MM.1S (cell line): Measurements from ENCODE around the gene TXLNG.

Experiments used
- DNase-seq: peaks from one replicate; pipeline ENCODE4 v3.0.0-alpha.2; 2015
- H2AFZ ChIP-seq: fragments of 300-600 bp; sonication (generic); 2 replicates; pipeline ENCODE4 v1.6.0; 2016; ENCODE audit warnings: antibody characterized with exemption, low read length
- H3F3A ChIP-seq: fragments of 300-600 bp; sonication (generic); 2 replicates; pipeline ENCODE4 v1.6.1; 2016; ENCODE audit warnings: mild to moderate bottlenecking, antibody characterized with exemption, low read length, moderate library complexity, mixed read lengths; ENCODE audit not compliant: insufficient read depth
- H3K27ac ChIP-seq: fragments of 300-600 bp; sonication (generic); 2 replicates; pipeline ENCODE4 v1.5.1; 2016; ENCODE audit warnings: mild to moderate bottlenecking, low read length
- H3K27me3 ChIP-seq: fragments of 300-600 bp; sonication (generic); replicated peaks from 2 replicates; pipeline ENCODE4 v1.6.0; 2016; ENCODE audit warnings: low read length; ENCODE audit not compliant: insufficient read depth
- H3K36me3 ChIP-seq: fragments of 300-600 bp; sonication (generic); replicated peaks from 2 replicates; pipeline ENCODE4 v1.6.1; 2016; ENCODE audit warnings: mild to moderate bottlenecking, low read length, mixed read lengths; ENCODE audit not compliant: insufficient read depth
- H3K4me1 ChIP-seq: fragments of 300-600 bp; sonication (generic); 2 replicates; pipeline ENCODE4 v1.6.1; 2016; ENCODE audit warnings: low read length, mixed read lengths
- H3K4me2 ChIP-seq: fragments of 300-600 bp; sonication (generic); 2 replicates; pipeline ENCODE4 v1.6.0; 2016; ENCODE audit warnings: low read depth, low read length
- H3K4me3 ChIP-seq: fragments of 300-600 bp; sonication (generic); 2 replicates; pipeline ENCODE4 v1.5.1; 2016; ENCODE audit warnings: low read length, mixed read lengths
- H3K79me2 ChIP-seq: fragments of 300-600 bp; sonication (generic); 2 replicates; pipeline ENCODE4 v1.6.1; 2016; ENCODE audit warnings: mixed run types, low read length, mixed read lengths
- H3K9ac ChIP-seq: fragments of 300-600 bp; sonication (generic); 2 replicates; pipeline ENCODE4 v1.6.1; 2016; ENCODE audit warnings: low read length, mixed read lengths
- H3K9me2 ChIP-seq: fragments of 300-600 bp; sonication (generic); replicated peaks from 2 replicates; pipeline ENCODE4 v1.6.1; 2016; ENCODE audit warnings: mild to moderate bottlenecking, low read length, mixed read lengths; ENCODE audit not compliant: insufficient read depth
- H3K9me3 ChIP-seq: fragments of 300-600 bp; sonication (generic); replicated peaks from 2 replicates; pipeline ENCODE4 v1.6.1; 2016; ENCODE audit warnings: mild to moderate bottlenecking, low read length, mixed read lengths; ENCODE audit not compliant: insufficient read depth
- H4K20me1 ChIP-seq: fragments of 300-600 bp; sonication (generic); 2 replicates; pipeline ENCODE4 v1.6.1; 2016; ENCODE audit warnings: mild to moderate bottlenecking, low read length, moderate library complexity, mixed read lengths; ENCODE audit not compliant: insufficient read depth
- CTCF ChIP-seq: fragments of 300-600 bp; sonication (generic); IDR thresholded peaks from 2 replicates; pipeline ENCODE4 v1.5.1; 2016; ENCODE audit warnings: antibody characterized with exemption, low read length, mixed read lengths
- EZH2 ChIP-seq: fragments of 300-600 bp; sonication (generic); optimal IDR thresholded peaks from 2 replicates; pipeline ENCODE3; 2017; ENCODE audit warnings: low read depth, mild to moderate bottlenecking, antibody characterized with exemption, low read length, mixed read lengths
- EZH2phosphoT487 ChIP-seq: fragments of 300-600 bp; sonication (generic); IDR thresholded peaks from 2 replicates; pipeline ENCODE4 v1.6.1; 2018; ENCODE audit warnings: antibody characterized with exemption, low read length

Gene TXLNG

GRCh38 chrX:16771483-16772398 is 14.5 kb upstream of the TXLNG start:
- no peak overlapping the region for H2AFZ ChIP-seq
- H3K4me3 ChIP-seq = no peak overlapping the region
- H3K9me2 ChIP-seq = no peaks in the 10 kb centered on the region
- H3K4me2 ChIP-seq = no peak overlapping the region
- H3K27me3 ChIP-seq = no peaks in the 10 kb centered on the region
- H3K9me3 ChIP-seq = no peaks in the 10 kb centered on the region
- no peaks in the 10 kb centered on the region for H3F3A ChIP-seq
- no peaks in the 10 kb centered on the region for H3K79me2 ChIP-seq
- TF ChIP-seq EZH2 (no peak), CTCF (no peak), EZH2phosphoT487 (no peak)
- no peak for DNase-seq
- H3K9ac ChIP-seq = no peak overlapping the region
- no peaks in the 10 kb centered on the region for H3K4me1 ChIP-seq
- no peaks in the 10 kb centered on the region for H4K20me1 ChIP-seq
- H3K27ac ChIP-seq = no peak overlapping the region
- H3K36me3 ChIP-seq = no peaks in the 10 kb centered on the region

GRCh38 chrX:16772460-16772859 is 13.8 kb upstream of the TXLNG start:
- TF ChIP-seq EZH2phosphoT487 (no peak), EZH2 (no peak), CTCF (no peak)
- no peak for DNase-seq
- no peak overlapping the region for H3K27ac ChIP-seq
- H4K20me1 ChIP-seq = no peaks in the 10 kb centered on the region
- H3K4me1 ChIP-seq = no peaks in the 10 kb centered on the region
- no peaks in the 10 kb centered on the region for H3K36me3 ChIP-seq
- no peak overlapping the region for H3K4me2 ChIP-seq
- no peak overlapping the region for H3K4me3 ChIP-seq
- H3K9ac ChIP-seq = no peak overlapping the region
- no peak overlapping the region for H2AFZ ChIP-seq
- no peaks in the 10 kb centered on the region for H3K9me2 ChIP-seq
- H3F3A ChIP-seq = no peaks in the 10 kb centered on the region
- H3K9me3 ChIP-seq = no peaks in the 10 kb centered on the region
- no peaks in the 10 kb centered on the region for H3K79me2 ChIP-seq
- no peaks in the 10 kb centered on the region for H3K27me3 ChIP-seq

GRCh38 chrX:16774746-16775145 is 11.5 kb upstream of the TXLNG start:
- H4K20me1 ChIP-seq = no peaks in the 10 kb centered on the region
- H3K79me2 ChIP-seq = no peaks in the 10 kb centered on the region
- H3K27ac ChIP-seq = no peak overlapping the region
- H3K9me2 ChIP-seq = no peaks in the 10 kb centered on the region
- TF ChIP-seq CTCF = no peak
- TF ChIP-seq EZH2phosphoT487 = no peak
- TF ChIP-seq EZH2 = no peak
- no peak overlapping the region for H3K4me3 ChIP-seq
- H3K9me3 ChIP-seq = no peaks in the 10 kb centered on the region
- DNase-seq = no peak
- H3K9ac ChIP-seq = no peak overlapping the region
- H3K27me3 ChIP-seq = no peaks in the 10 kb centered on the region
- H3K4me1 ChIP-seq = no peaks in the 10 kb centered on the region
- H2AFZ ChIP-seq = no peak overlapping the region
- H3K36me3 ChIP-seq = no peaks in the 10 kb centered on the region
- H3F3A ChIP-seq = no peaks in the 10 kb centered on the region
- no peak overlapping the region for H3K4me2 ChIP-seq
